Spleen (tissue), 11 donors: ENCODE data around the gene NFKBIE. TPM values are rescaled to one million over a fixed set of nuclear protein-coding genes. Genes with fewer than 3 reads are reported as not detected.
A peak's percentile ranks its signal among the peaks of the same experiment; 100 is the strongest.

Experiments used
- DNase-seq: peaks from one replicate; pipeline ENCODE4 v3.0.0-alpha.2; 2020
- H3K27ac ChIP-seq, 8 donors: fragments of 200-600 bp; sonication (generic) in 7 of 8; 1 replicate in 4 of 8; 2 replicates in 4 of 8; pipeline versions ENCODE4 v1.5.0 to v1.8.0; 2016 to 2021; ENCODE audit warnings: inconsistent platforms in 4 of 8, mild to moderate bottlenecking in 4 of 8, moderate library complexity in 1 of 8
- H3K27me3 ChIP-seq, 7 donors: fragments of 200-600 bp; sonication (generic) in 6 of 7; replicated peaks in 1 of 7; 1 replicate in 4 of 7; 2 replicates in 3 of 7; pipeline versions ENCODE4 v1.5.0 to v1.8.0; 2016 to 2021; ENCODE audit warnings: inconsistent platforms in 3 of 7, mild to moderate bottlenecking in 1 of 7
- H3K36me3 ChIP-seq, 6 donors: fragments of 200-600 bp; sonication (generic) in 5 of 6; 1 replicate in 4 of 6; 2 replicates in 2 of 6; pipeline versions ENCODE4 v1.5.0 to v1.8.0; 2016 to 2021; ENCODE audit warnings: inconsistent platforms in 2 of 6
- H3K4me1 ChIP-seq, 6 donors: fragments of 200-600 bp; sonication (generic) in 5 of 6; 1 replicate in 3 of 6; 2 replicates in 3 of 6; pipeline versions ENCODE4 v1.5.0 to v1.8.0; 2016 to 2021; ENCODE audit warnings: inconsistent platforms in 3 of 6
- H3K4me3 ChIP-seq, 8 donors: fragments of 200-600 bp; sonication (generic) in 7 of 8; 1 replicate in 4 of 8; 2 replicates in 4 of 8; pipeline versions ENCODE4 v1.5.0 to v1.8.0; 2016 to 2021; ENCODE audit warnings: inconsistent platforms in 4 of 8, mild to moderate bottlenecking in 4 of 8, moderate library complexity in 2 of 8
- H3K9me3 ChIP-seq, 8 donors: fragments of 200-600 bp; sonication (generic) in 7 of 8; 1 replicate in 4 of 8; 2 replicates in 4 of 8; pipeline versions ENCODE4 v1.5.0 to v1.8.0; 2016 to 2021; ENCODE audit warnings: inconsistent platforms in 4 of 8
- CTCF ChIP-seq, 11 experiments: fragments of 200-600 bp in 7 of 11; fragments of 450-650 bp in 4 of 11; sonication (generic) in 4 of 11; IDR thresholded peaks in 8 of 11; conservative IDR thresholded peaks in 3 of 11; 1 replicate in 7 of 11; 2 replicates in 4 of 11; pipeline versions ENCODE4 v1.4.0 to v1.8.0; 2016 to 2021; ENCODE audit warnings: antibody characterized with exemption in 11 of 11, inconsistent platforms in 4 of 11, mild to moderate bottlenecking in 1 of 11
- POLR2A ChIP-seq, 3 donors: fragments of 450-650 bp; IDR thresholded peaks; one replicate each; pipeline ENCODE4 v1.5.1; 2017; ENCODE audit warnings: antibody characterized with exemption in 3 of 3, mild to moderate bottlenecking in 1 of 3
- POLR2AphosphoS5 ChIP-seq, 3 donors: sonication (generic); formaldehyde crosslinking; IDR thresholded peaks; one replicate each; pipeline ENCODE4 v1.5.1; 2017; ENCODE audit warnings: antibody characterized with exemption in 3 of 3
- WGBS, 5 donors: extraction: QIAGEN DNeasy Blood & Tissue Kit in 3 of 5; methylation state at CpG; one replicate each; pipeline versions ENCODE4 v1.1.5 to v1.1.7; 2013 to 2018; 5-methylcytosine and 5-hydroxymethylcytosine counted together
- intact Hi-C: fragments of 100-400 bp; cut with DNase I; formaldehyde crosslinking; loops from one replicate; pipeline ENCODE4 v1.15.0; 2023; ENCODE audit warnings: low total_unique reads
- polyA plus RNA-seq, 3 donors: library from polyadenylated mRNA; stranded (reverse); fragments of 200-250 nt; gene quantifications; one replicate each; pipeline ENCODE4 v1.2.1, GENCODE V29; 2013
- total RNA-seq, 7 donors: library from RNA; depleted of rRNA in 3 of 7; stranded (reverse); fragments of >200 nt in 3 of 7; fragmentation: NEBNext Ultra II Directional in 4 of 7; extraction: Animal tissue kit (Norgen Biotek cat#: 25700) in 4 of 7; gene quantifications; one replicate each; pipeline versions ENCODE4 v1.1.0 to v1.2.1, GENCODE V29; 2016 to 2021
- donor health status: healthy with polysubstance abuse.
- donor health status: DM: no; HTN: no; CAD: no; lungs with moderate emphysema.
- donor health status: DM: no; HTN: no; CAD: no.
- donor health status: Bipolar disorder and iron deficiency.
- donor health status: healthy.
- donor health status: DM: no; HTN: no; CAD: no.
- donor health status: DM: yes; HTN: yes; CAD: no.

NFKBIE gene
- total and polyA plus RNA-seq, 10 donors = 32.2 to 89.7 (median 49.0) TPM

- H3K4me3 ChIP-seq = no peak overlapping the region
- no peaks in the 10 kb centered on the region for H3K9me3 ChIP-seq
- H3K36me3 ChIP-seq = peaks cover 0 to 100% (median 90%) of the 10 kb centered on the region in 6 donors
- peak; percentile 83 for DNase-seq
- 85 to 90% (median 85%) methylated on average over 21 to 25 of the region's 25 CpGs for WGBS, 5 donors
- H3K27me3 ChIP-seq = no peaks in the 10 kb centered on the region
- no peaks in the 10 kb centered on the region for H3K4me1 ChIP-seq
- intact Hi-C loops = no loop called here
- TF ChIP-seq POLR2A (IDR thresholded peaks at IDR 0.05) (no peak), CTCF (IDR thresholded peaks at IDR 0.05 in 8 of 11, conservative IDR thresholded peaks at IDR 0.05 in 3 of 11) (peak; percentile 58 to 92 (median 80))
- H3K27ac ChIP-seq = no peak overlapping the region
These were observed 39.2 kb upstream of the NFKBIE start for GRCh38 chr6:44304282-44305199.

DNA sequence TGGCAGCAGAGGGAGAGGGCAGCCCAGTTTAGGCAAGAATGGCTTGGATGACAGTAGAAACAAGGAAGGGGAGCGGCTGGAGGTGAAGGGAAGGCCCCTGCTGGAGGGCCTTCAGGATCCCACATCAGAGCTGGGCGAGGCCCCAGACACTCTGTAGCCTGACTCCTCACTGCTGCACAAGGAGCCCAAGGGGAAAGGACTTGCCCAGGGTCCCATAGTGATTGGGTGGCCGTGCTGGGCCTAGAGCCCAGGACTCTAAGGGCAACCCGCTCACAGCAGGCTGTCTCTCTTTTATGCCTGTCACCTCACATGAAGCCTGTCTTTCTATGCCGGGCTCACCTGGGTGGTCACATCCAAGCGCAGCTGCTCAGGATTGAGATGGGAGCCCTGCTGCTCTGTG is 38.5 kb upstream of the NFKBIE start:
- Histone ChIP-seq H3K27ac (no peak overlapping the region), H3K27me3 (no peaks in the 10 kb centered on the region), H3K4me1 (no peaks in the 10 kb centered on the region), H3K4me3 (no peak overlapping the region), H3K36me3 (peaks cover 0 to 97% (median 83%) of the 10 kb centered on the region in 6 donors), H3K9me3 (no peaks in the 10 kb centered on the region)
- no peak for DNase-seq
- intact Hi-C loops = no loop called here
- no peak for TF ChIP-seq POLR2AphosphoS5 (IDR thresholded peaks at IDR 0.05)
- no peak for TF ChIP-seq CTCF (IDR thresholded peaks at IDR 0.05 in 8 of 11, conservative IDR thresholded peaks at IDR 0.05 in 3 of 11)
- TF ChIP-seq POLR2A (IDR thresholded peaks at IDR 0.05) = no peak
- WGBS, 5 donors = 96 to 98% (median 97%) methylated on average over 4 to 6 of the region's 6 CpGs

GRCh38 chr6:44302856-44303255 is 37.5 kb upstream of the NFKBIE start:
- TF ChIP-seq POLR2A (IDR thresholded peaks at IDR 0.05) (no peak), POLR2AphosphoS5 (IDR thresholded peaks at IDR 0.05) (no peak), CTCF (IDR thresholded peaks at IDR 0.05 in 8 of 11, conservative IDR thresholded peaks at IDR 0.05 in 3 of 11) (no peak)

More at GRCh38 chr6:44302856-44303255, 37.5 kb upstream of the NFKBIE start:
- no peak for DNase-seq
- H3K27ac ChIP-seq = no peak overlapping the region
- no peaks in the 10 kb centered on the region for H3K9me3 ChIP-seq
- H3K4me1 ChIP-seq = peaks cover 1 to 7% (median 3%) of the 10 kb centered on the region in 6 donors
- WGBS, 5 donors = 92 to 98% (median 95%) methylated on average over 10 to 12 of the region's 12 CpGs
- H3K4me3 ChIP-seq = no peak overlapping the region
- H3K36me3 ChIP-seq = peaks cover 0 to 87% (median 73%) of the 10 kb centered on the region in 6 donors
- intact Hi-C loops = no loop called here
- peaks cover 0 to 7% (median 3%) of the 10 kb centered on the region in 7 donors for H3K27me3 ChIP-seq
